KOPT-K1 (cell line): Measurements from ENCODE around the gene CTNNA1.
"Not testable (repeated sequence)": the region's sequence is repeated elsewhere in the genome, so short reads cannot be mapped to it uniquely, and the experiment has no call there.

Experiments
- H3K27ac ChIP-seq: fragments of 200-600 bp; sonication (generic); 2 replicates; pipeline ENCODE4 v1.5.1; 2016; ENCODE audit warnings: antibody characterized with exemption, mild to moderate bottlenecking, low read depth, low read length; ENCODE audit not compliant: poor library complexity, severe bottlenecking
- H3K36me3 ChIP-seq: fragments of 200-600 bp; sonication (generic); 2 replicates; pipeline ENCODE4 v1.5.1; 2017; ENCODE audit warnings: antibody characterized with exemption, mild to moderate bottlenecking, low read length, moderate library complexity; ENCODE audit not compliant: insufficient read depth
- H3K9me3 ChIP-seq: fragments of 200-600 bp; sonication (generic); 2 replicates; pipeline ENCODE4 v1.5.1; 2017; ENCODE audit warnings: antibody characterized with exemption, low read length, mild to moderate bottlenecking; ENCODE audit not compliant: insufficient read depth, poor library complexity, severe bottlenecking

CTNNA1 gene

DNA sequence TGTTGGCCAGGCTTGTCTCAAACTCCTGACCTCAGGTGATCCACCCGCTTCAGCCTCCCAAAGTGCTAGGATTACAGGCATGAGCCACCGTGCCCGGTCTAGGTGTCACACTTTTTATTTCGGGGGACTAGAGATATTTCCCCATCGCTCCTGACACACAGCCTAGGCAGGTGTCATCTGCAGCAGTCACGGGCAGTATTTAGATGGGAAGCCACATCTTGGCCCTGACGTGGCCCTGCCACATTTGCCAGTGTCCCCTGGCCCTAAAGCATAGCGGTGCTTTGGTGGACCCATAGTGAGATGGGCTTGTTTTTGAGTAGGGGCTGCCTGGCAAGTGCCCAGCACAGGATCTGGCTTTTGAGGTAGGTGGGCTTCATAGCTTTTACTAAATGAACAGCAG, 167.0 kb downstream of the CTNNA1 start:
- no peak overlapping the region for H3K27ac ChIP-seq
- peaks cover 5% of the 10 kb centered on the region; the same call in 1 of the 2 replicates for H3K36me3 ChIP-seq
- H3K9me3 ChIP-seq = no peaks in the 10 kb centered on the region

DNA sequence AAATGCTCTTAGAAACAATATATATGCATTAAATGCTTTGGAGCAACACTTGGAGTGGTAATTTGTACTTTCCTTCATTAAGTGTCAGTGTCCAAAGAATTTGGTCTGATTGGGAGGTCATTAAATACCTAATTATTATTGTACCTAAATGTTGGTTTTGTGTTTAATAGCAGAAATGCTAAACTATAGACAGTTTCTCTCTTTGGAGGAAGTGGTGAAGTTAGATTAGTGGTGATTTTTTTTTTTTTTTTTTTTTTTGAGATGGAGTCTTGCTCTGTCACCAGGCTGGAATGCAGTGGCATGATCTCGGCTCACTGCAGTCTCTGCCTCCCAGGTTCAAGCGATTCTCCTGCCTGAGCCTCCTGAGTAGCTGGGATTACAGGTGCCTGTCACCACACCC, 168.1 kb downstream of the CTNNA1 start:
- not testable (repeated sequence) for H3K9me3 ChIP-seq, H3K36me3 ChIP-seq, H3K27ac ChIP-seq

DNA sequence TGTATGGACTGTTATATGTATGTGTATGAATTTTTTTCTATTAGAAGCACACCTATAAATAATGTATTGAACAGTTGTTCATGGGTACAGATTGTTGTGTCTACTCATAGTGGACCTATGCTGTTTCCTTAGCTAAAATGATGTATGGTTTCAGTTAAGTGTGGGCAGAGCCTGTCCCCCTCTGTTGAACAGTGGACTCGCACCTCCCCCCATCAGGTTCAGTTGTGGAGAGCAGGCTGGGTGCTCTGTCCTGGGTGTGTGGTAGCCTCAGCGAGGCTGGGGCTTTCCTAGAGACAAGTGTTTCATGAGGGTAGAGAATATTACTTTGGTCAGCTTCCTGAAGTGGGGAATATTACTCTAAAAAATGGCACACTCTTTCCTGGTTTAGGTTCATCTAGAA, 169.3 kb downstream of the CTNNA1 start:
- H3K27ac ChIP-seq = no peak overlapping the region
- peaks cover 5% of the 10 kb centered on the region; the same call in 1 of the 2 replicates for H3K36me3 ChIP-seq
- no peaks in the 10 kb centered on the region for H3K9me3 ChIP-seq

DNA sequence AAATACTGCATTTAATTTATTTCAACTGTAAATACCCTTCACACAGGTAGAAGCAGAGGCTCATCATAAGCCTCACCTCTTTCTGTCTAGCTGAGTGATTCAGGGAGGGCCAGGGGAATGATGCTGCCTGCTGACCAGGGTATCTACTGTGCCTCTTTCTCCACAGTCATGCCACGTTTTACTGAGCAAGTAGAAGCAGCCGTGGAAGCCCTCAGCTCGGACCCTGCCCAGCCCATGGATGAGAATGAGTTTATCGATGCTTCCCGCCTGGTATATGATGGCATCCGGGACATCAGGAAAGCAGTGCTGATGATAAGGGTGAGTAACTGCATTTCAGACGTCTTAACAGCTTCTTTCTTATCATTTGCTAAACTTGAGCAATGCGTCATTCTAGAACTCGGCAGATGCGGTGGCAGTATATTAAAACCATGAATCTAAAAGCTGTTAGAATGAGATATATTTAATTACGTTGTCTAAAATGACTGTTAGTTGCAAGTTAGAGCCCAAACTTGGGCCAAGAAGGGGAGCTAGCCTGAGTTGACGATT, 171.9 kb downstream of the CTNNA1 start:
- Histone ChIP-seq H3K27ac (no peak overlapping the region), H3K9me3 (no peaks in the 10 kb centered on the region), H3K36me3 (peaks cover 5% of the 10 kb centered on the region; the same call in 1 of the 2 replicates)

DNA sequence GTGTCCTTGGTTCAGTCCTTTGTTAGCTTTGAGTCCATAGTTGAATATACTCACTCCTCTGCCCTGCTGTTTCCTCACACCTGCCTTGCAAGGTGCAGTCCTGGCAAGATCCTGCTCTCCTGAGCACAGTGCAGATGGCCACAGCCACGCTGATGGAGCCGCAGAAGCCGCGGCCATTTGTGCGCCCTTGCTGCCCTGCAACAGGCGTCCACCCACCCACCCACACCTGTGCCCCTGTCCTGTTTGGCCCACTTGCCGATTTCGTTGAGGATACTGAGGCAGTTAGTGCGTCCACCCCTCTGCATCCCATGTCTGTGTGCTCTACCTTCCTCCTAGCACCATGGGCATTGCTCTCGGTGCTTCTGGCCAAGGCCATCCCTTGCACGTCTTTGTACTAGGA, 173.0 kb downstream of the CTNNA1 start:
- Histone ChIP-seq H3K9me3 (no peaks in the 10 kb centered on the region), H3K27ac (no peak overlapping the region), H3K36me3 (peaks cover 12% of the 10 kb centered on the region; the same call in 1 of the 2 replicates)

DNA sequence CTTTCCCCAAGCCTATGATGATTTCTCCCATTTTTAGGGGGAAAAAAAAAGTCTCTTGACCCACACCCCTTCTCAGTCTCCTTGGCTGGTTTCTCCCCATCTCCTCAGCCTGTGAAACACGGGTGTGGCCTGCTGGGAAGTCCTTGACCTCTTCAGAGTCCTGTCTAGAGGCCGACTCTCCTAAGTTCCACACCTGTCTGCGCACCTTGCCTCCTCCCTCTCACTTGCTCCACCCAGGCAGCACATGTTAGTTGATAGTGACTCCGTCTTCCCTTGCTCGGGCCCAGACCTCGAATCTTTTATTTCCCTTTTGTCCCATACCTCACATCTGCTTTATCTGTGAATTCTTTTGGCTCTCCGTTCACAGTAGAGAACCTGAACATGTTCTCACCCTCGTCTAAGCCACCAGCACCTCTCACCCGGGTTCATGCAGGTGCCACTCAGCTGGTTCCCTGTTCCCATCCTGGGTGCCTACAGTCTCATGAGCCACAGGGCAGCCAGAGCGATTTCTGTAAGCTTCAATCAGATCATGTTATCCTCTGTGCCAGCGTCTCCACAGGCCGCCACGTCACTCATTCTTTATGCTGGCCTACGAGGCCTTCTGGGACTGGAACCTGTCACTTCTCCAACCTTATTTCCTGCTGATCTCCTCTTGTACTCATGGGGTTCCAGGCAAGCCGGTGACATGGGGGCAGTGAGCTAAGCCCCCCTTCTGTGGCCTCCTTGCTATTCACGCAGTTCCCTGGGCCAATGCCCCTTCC, 173.6 kb downstream of the CTNNA1 start:
- H3K27ac ChIP-seq = no peak overlapping the region
- peaks cover 18% of the 10 kb centered on the region; the same call in 1 of the 2 replicates for H3K36me3 ChIP-seq
- no peaks in the 10 kb centered on the region for H3K9me3 ChIP-seq

DNA sequence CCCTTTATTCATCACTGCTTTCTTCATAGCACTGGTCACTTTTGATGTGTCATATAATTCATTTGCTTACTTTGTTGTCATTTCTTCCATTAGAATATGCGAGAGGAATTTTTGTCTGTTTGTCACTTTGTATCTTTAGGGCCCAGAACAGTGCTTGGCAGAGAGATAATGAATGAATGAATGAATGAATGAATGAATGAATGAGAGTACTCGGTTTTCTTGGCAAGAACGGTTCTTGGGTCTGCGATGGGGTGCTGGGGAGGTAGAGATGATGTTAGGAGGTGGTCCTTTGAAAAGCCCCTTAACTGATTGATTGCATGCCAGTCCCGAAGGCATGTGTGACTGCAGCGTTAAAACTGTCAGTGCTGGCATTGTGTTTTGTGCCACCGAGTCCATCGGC, 174.3 kb downstream of the CTNNA1 start:
- Histone ChIP-seq H3K36me3 (peaks cover 23% of the 10 kb centered on the region; the same call in 1 of the 2 replicates), H3K27ac (no peak overlapping the region), H3K9me3 (no peaks in the 10 kb centered on the region)

DNA sequence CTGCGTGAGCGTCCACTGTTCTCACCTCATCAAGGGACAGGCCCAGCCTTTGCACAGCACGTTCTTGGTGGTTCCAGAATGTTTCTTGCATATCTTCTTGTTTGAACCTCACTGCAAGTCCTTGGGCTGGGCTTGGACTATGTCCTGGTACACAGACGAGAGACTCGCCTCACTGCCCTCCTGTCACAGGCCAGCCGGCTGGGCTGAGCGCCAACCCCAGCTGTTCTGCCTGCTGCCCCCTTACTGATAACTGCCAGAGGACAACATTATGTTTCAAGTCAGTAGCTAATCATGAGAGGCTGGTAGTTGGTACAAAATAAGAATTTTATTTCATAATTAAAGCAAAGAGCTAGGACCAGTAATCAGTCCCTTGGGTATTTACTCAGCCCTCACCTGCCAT, 174.8 kb downstream of the CTNNA1 start:
- Histone ChIP-seq H3K9me3 (no peaks in the 10 kb centered on the region), H3K27ac (no peak overlapping the region), H3K36me3 (peaks cover 27% of the 10 kb centered on the region; the same call in 1 of the 2 replicates)

DNA sequence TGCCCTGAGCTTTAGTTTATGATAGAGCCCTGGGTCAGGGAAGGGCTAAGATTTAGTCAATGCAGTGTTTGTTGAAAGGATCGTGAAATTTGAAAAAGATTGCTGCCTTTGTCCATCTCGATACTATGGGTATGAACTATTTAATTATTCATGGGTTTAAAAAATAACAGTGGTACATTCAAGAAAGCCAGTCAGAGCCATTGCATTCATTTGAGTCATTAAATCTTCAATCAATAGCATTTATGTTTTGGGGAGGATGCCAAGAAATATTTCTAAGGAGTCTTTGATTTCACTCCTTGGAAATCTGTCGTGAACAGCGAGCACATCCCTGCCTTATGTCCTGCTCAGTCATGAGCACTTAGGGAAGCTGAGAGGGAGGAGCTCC, 176.3 kb downstream of the CTNNA1 start:
- H3K27ac ChIP-seq = no peak overlapping the region
- H3K9me3 ChIP-seq = no peaks in the 10 kb centered on the region
- H3K36me3 ChIP-seq = peaks cover 35% of the 10 kb centered on the region; the same call in 1 of the 2 replicates

DNA sequence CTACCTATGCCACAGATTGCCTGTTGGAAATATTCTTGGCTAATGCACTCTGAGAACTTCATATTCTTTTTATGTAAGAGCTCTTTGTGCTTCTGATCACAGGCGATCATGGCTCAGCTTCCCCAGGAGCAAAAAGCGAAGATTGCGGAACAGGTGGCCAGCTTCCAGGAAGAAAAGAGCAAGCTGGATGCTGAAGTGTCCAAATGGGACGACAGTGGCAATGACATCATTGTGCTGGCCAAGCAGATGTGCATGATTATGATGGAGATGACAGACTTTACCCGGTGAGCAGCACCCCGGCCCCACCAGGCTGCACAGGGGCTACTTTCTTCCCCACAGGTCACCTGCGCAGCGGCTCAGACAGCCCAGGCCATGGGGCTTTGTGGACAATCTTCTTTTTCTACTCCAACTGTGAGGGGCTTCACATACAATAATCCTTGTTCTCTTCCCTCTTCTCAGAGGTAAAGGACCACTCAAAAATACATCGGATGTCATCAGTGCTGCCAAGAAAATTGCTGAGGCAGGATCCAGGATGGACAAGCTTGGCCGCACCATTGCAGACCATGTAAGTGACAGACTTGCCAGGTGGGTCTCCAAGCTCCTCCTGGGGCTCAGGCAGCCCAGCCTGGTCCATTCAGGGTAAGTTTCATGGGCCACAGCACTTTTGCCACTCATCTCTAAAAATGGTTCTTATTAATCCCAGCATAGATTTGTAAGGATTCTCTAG, 177.3 kb downstream of the CTNNA1 start:
- no peak overlapping the region for H3K27ac ChIP-seq
- peaks cover 30% of the 10 kb centered on the region; the same call in 1 of the 2 replicates for H3K36me3 ChIP-seq
- H3K9me3 ChIP-seq = no peaks in the 10 kb centered on the region

DNA sequence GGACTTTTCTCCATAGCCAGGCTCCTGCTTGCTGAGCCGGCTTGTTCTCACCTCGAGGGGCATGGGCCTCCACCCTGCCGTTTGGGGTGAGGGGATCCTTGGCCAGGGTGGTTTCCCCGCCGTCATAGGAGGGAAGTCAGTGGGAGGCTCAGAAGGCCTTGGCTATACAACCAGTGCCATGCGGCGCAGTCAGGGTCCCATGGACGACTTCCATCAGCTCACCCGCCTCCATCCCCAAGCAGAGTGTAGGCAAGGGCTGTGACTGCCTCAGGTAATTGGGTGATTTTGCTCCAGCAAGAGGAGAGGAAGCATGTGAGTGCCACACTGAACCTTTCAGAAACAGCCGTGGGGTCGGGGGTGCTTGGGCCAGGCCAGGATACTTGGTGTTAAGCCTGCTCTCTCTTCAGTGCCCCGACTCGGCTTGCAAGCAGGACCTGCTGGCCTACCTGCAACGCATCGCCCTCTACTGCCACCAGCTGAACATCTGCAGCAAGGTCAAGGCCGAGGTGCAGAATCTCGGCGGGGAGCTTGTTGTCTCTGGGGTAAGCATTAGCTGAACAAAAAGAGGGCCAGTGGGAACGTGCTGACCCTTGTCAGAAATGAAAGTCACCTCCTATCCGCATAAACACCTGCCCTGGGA, 179.1 kb downstream of the CTNNA1 start:
- Histone ChIP-seq H3K9me3 (no peaks in the 10 kb centered on the region), H3K27ac (no peak overlapping the region), H3K36me3 (peaks cover 30% of the 10 kb centered on the region; the same call in 1 of the 2 replicates)

DNA sequence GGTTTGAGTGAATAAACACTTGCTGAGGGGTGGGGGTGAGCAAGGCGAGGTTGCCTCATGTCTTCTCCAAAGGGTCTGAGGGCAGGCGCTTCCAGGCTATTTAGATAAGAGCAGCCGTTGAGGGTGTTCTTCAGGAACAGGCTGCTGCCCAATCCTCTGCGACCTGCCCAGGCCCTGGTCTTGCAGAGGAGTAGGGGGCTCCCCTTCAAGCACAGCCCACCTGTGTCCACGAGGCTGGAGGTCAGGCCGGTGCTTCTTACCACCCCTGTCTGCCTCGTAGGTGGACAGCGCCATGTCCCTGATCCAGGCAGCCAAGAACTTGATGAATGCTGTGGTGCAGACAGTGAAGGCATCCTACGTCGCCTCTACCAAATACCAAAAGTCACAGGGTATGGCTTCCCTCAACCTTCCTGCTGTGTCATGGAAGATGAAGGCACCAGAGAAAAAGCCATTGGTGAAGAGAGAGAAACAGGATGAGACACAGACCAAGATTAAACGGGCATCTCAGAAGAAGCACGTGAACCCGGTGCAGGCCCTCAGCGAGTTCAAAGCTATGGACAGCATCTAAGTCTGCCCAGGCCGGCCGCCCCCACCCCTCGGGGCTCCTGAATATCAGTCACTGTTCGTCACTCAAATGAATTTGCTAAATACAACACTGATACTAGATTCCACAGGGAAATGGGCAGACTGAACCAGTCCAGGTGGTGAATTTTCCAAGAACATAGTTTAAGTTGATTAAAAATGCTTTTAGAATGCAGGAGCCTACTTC, 180.5 kb downstream of the CTNNA1 start:
- peaks cover 30% of the 10 kb centered on the region; the same call in 1 of the 2 replicates for H3K36me3 ChIP-seq
- no peak overlapping the region for H3K27ac ChIP-seq
- H3K9me3 ChIP-seq = no peaks in the 10 kb centered on the region

DNA sequence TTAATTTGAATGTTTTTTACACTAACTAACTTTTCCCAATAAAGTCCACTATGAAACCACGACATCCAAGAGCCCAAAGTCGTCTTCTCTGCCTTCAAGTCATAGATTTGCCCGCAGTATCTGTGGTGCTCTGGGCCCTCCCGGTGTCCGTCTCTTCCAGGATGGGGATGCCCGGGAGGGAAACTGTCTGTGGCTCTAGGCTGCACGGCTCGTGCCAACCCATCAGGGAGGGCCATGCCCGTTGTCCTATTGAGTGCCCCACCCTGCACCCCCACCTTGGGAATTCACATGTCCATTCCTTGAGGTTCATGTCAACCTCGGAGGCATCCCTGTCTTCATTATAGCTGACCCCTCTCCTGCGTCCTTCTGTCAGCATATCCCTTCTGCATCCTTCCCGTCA, 181.7 kb downstream of the CTNNA1 start:
- Histone ChIP-seq H3K9me3 (no peaks in the 10 kb centered on the region), H3K27ac (no peak overlapping the region), H3K36me3 (peaks cover 30% of the 10 kb centered on the region; the same call in 1 of the 2 replicates)

DNA sequence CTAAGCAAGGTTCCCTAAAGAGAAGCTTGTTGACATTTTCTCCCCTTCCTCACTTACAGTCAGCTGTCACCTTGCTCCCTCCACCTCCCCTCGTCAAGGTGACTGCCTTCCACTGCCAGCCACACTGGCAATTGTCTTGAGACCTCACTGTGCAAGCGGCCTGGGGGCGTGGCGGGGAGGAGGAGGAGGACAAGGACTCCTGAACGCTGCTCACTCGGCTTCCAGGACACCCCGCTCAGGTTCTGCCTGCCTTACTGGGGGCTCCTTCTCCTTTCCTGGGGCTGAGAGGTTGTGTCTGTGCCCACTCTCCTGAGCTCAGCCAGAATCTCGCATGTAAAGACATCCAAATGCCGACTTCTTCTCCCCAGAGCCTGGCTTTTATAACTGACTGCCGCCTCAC, 182.2 kb downstream of the CTNNA1 start:
- H3K27ac ChIP-seq = no peak overlapping the region
- peaks cover 30% of the 10 kb centered on the region; the same call in 1 of the 2 replicates for H3K36me3 ChIP-seq

More for the DNA sequence above, 182.2 kb downstream of the CTNNA1 start:
- H3K9me3 ChIP-seq = no peaks in the 10 kb centered on the region
